Right lobe of liver (tissue), 4 donors: ENCODE measurements around the gene GH2.
"Not testable (repeated sequence)": the region's sequence is repeated elsewhere in the genome, so short reads cannot be mapped to it uniquely, and the experiment has no call there.

ENCODE experiments used
- POLR2A ChIP-seq: fragments of 450-650 bp; IDR thresholded peaks from one replicate; pipeline ENCODE4 v1.6.1; 2017; ENCODE audit warnings: antibody characterized with exemption, mild to moderate bottlenecking
- TF ChIP-seq, protein P1 (sequence below), 4 donors: fragments of 200-600 bp in 3 of 4; fragments of 450-650 bp in 1 of 4; IDR thresholded peaks; one replicate each; pipeline versions ENCODE4 v1.5.1 to v1.8.0; 2016 to 2022; ENCODE audit warnings: antibody characterized with exemption in 4 of 4, mild to moderate bottlenecking in 2 of 4
- donor health status: DM: no; HTN: no; CAD: no.
- donor health status: DM: no; HTN: no; CAD: no.
- donor health status: DM: no; HTN: yes; CAD: no.

DNA sequence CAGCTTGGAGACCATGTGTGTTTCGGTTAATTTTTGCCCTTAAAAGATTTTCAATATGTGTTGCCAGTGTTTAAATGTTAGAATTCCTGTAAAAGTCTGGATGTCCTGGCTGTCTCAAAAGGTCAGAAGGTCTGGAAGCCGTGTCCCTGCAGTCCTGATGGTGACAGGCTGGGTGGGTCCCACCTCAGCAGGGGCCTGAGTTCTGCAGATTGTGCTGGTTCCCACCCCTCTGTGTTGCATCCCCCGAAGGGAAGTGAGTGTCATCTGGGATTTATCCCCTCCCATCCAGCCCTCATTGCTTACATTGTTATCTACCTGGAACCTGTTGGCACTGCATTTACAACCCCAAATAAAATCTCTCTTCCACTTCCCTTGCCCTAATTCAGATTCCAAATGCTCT lies 12.3 kb upstream of the GH2 start:
- TF ChIP-seq, protein P1, sequence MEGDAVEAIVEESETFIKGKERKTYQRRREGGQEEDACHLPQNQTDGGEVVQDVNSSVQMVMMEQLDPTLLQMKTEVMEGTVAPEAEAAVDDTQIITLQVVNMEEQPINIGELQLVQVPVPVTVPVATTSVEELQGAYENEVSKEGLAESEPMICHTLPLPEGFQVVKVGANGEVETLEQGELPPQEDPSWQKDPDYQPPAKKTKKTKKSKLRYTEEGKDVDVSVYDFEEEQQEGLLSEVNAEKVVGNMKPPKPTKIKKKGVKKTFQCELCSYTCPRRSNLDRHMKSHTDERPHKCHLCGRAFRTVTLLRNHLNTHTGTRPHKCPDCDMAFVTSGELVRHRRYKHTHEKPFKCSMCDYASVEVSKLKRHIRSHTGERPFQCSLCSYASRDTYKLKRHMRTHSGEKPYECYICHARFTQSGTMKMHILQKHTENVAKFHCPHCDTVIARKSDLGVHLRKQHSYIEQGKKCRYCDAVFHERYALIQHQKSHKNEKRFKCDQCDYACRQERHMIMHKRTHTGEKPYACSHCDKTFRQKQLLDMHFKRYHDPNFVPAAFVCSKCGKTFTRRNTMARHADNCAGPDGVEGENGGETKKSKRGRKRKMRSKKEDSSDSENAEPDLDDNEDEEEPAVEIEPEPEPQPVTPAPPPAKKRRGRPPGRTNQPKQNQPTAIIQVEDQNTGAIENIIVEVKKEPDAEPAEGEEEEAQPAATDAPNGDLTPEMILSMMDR (IDR thresholded peaks at IDR 0.05), result not testable (repeated sequence)
- TF ChIP-seq POLR2A, result not testable (repeated sequence)
